ENCODE measurements around the gene PPP2R2D. TPM values are rescaled to one million over a fixed set of nuclear protein-coding genes. Genes with fewer than 3 reads are reported as not detected.

Gene PPP2R2D
- total RNA-seq, 4 donors from 2014 or later: 22.4 to 33.7 (median 29.1) TPM

DNA sequence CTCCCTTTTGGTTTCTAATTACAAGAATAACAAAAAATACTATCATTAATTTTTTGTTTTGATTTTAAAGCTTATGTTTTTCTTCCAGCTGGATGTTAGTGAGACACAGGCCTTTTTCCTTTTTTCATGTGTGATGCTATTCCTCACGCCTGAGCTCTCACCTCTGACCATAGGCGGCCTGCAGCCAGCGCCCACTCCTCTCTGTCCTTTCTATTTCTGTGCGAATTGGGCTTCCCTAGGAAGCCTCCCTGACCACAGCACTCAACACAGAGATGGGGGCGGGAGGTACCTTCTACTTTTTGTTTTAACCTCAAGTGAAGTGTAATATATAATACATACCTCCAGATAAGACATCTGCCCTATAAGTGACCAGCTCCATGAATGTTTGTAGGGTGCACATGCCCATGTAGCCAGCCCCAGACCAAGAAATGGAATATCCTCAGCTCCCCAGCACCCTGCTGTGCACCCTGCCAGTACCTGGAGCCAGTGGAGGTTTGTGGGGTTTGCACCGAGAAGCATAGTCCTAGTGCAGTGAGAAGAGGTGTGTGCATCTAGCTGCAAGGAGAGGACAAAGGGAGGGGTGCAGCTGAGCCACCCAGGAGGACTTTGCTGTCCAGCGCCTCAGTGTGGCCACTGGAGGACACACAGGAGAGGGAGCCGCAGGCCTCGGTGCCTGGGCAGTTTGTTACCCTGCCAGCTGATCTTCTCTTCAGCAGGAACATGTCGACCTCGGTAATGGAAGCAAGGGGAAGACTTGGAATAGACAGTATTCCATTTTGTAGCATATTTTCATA, 42.4 kb downstream of the PPP2R2D start:
- Histone ChIP-seq H3K27ac (no peak overlapping the region), H3K4me3 (no peak overlapping the region), H3K4me1 (peaks cover under 1% of the 10 kb centered on the region in 2 donors), H3K9me3 (no peaks in the 10 kb centered on the region), H3K27me3 (no peaks in the 10 kb centered on the region), H3K36me3 (peaks cover 0 to 69% of the 10 kb centered on the region in 2 donors)
- no peak for DNase-seq
- TF ChIP-seq POLR2A (IDR thresholded peaks at IDR 0.05): no peak
- TF ChIP-seq, protein P1, sequence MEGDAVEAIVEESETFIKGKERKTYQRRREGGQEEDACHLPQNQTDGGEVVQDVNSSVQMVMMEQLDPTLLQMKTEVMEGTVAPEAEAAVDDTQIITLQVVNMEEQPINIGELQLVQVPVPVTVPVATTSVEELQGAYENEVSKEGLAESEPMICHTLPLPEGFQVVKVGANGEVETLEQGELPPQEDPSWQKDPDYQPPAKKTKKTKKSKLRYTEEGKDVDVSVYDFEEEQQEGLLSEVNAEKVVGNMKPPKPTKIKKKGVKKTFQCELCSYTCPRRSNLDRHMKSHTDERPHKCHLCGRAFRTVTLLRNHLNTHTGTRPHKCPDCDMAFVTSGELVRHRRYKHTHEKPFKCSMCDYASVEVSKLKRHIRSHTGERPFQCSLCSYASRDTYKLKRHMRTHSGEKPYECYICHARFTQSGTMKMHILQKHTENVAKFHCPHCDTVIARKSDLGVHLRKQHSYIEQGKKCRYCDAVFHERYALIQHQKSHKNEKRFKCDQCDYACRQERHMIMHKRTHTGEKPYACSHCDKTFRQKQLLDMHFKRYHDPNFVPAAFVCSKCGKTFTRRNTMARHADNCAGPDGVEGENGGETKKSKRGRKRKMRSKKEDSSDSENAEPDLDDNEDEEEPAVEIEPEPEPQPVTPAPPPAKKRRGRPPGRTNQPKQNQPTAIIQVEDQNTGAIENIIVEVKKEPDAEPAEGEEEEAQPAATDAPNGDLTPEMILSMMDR (IDR thresholded peaks at IDR 0.05 in 4 of 5, conservative IDR thresholded peaks at IDR 0.05 in 1 of 5): peak in 4 of 5 experiments; percentile 17 to 39 (median 32)
- ATAC-seq: no peak
- intact Hi-C loops (cut with DNase I; ENCODE audit: low total_unique reads): loop anchor here (5.0 kb wide), 1 partner anchor 56 kb away; no protein-coding TSS in a partner anchor
- in situ Hi-C loops (cut with MboI; ENCODE audit: low sequenced_read_pairs in 4 of 4): no loop called here

DNA sequence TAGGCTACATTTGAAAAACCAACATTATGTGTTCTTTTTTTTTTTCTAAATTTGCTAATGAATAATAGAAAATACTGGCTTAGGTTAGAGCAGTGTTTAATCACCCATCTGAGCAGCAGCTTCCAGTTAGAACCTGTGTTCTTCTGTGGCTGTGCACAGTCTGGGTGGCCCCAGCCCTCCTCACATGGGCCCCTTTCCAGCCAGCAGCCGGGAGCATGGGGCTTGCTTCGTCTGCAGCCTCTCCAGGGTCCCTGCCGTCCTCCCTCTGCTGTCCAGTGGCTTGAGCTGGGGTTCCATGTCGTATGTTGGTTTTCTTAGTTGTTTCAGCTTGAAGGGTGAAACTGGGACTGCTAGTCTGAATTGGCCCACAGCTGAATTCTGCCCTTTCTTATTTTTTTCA, 43.6 kb downstream of the PPP2R2D start:
- Histone ChIP-seq H3K27me3 (no peaks in the 10 kb centered on the region), H3K4me3 (no peak overlapping the region), H3K4me1 (peaks cover 9 to 10% of the 10 kb centered on the region in 2 donors), H3K9me3 (no peaks in the 10 kb centered on the region), H3K27ac (peak overlapping the region in 1 of 4 donors; percentile 24), H3K36me3 (peaks cover 0 to 74% of the 10 kb centered on the region in 2 donors)
- TF ChIP-seq, protein P1 (IDR thresholded peaks at IDR 0.05 in 4 of 5, conservative IDR thresholded peaks at IDR 0.05 in 1 of 5): no peak
- no peak for TF ChIP-seq POLR2A (IDR thresholded peaks at IDR 0.05)
- intact Hi-C loops (cut with DNase I; ENCODE audit: low total_unique reads): loop anchor here (5.0 kb wide), 1 partner anchor 57 kb away; no protein-coding TSS in a partner anchor
- ATAC-seq (no peak), DNase-seq (no peak)
- in situ Hi-C loops (cut with MboI; ENCODE audit: low sequenced_read_pairs in 4 of 4): no loop called here

DNA sequence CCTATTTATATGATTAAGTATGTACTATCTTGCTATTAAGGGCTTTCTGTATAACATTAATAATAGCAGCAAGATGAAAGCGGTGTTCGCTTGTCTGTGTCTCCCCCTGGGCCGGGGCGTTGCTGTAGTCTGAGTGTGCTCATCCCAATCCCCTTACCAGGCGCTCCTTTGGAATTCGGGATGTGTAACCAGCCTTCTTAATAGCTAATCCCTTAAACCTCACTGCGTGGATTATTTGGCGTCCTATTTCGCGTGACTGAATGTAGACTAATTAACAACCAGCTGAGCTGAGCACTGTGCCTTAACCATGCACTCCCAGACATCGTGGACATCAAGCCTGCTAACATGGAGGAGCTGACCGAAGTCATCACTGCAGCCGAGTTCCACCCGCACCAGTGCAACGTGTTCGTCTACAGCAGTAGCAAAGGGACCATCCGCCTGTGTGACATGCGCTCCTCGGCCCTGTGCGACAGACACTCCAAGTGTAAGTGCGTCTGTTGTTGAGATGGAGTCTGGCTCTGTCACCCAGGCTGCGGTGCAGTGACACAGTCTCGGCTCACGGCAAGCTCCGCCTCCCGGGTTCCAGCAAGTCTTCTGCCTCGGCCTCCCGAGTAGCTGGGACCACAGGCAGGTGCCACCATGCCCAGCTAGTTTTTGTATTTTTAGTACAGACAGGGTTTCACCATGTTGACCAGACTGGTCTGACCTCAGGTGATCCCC, 44.3 kb downstream of the PPP2R2D start:
- no peaks in the 10 kb centered on the region for H3K9me3 ChIP-seq
- peaks cover 10 to 11% of the 10 kb centered on the region in 2 donors for H3K4me1 ChIP-seq
- DNase-seq (no peak), ATAC-seq (no peak)
- H3K27me3 ChIP-seq: no peaks in the 10 kb centered on the region
- H3K4me3 ChIP-seq: no peak overlapping the region
- TF ChIP-seq, protein P1 (IDR thresholded peaks at IDR 0.05 in 4 of 5, conservative IDR thresholded peaks at IDR 0.05 in 1 of 5): no peak
- no peak for TF ChIP-seq POLR2A (IDR thresholded peaks at IDR 0.05)
- H3K36me3 ChIP-seq: peaks cover 0 to 72% of the 10 kb centered on the region in 2 donors
- intact Hi-C loops (cut with DNase I; ENCODE audit: low total_unique reads) (loop anchor here (5.0 kb wide), 2 partner anchors 58 to 67 kb away; no protein-coding TSS in a partner anchor), in situ Hi-C loops (cut with MboI; ENCODE audit: low sequenced_read_pairs in 4 of 4) (no loop called here)
- peak overlapping the region in 1 of 4 donors; percentile 66 for H3K27ac ChIP-seq

DNA sequence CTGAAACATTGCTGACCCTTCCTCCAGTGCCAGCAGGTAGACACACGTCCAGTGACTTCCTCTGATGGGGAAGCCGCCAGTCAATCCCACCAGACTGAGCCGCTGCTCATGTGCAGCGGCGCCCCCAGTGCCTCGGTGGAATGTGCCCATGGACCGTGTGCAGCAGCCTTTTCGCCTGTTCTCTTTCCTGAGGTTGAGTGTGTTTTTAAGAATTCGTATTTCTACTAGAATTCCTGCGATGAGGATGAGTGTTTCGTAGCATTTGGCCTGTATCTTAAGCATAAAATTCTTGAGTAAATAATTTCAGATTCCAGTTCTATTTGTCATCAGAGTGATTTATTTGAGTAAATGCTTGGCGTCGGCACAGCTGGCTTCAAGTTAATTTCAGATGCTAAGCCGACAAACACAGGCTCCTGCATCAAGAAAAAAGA, 45.5 kb downstream of the PPP2R2D start:
- Histone ChIP-seq H3K4me1 (peaks cover 10 to 15% of the 10 kb centered on the region in 2 donors), H3K27me3 (no peaks in the 10 kb centered on the region), H3K4me3 (no peak overlapping the region), H3K9me3 (no peaks in the 10 kb centered on the region), H3K36me3 (peaks cover 0 to 72% of the 10 kb centered on the region in 2 donors), H3K27ac (peak overlapping the region in 3 of 4 donors; percentile 6 to 66 (median 34))
- in situ Hi-C loops (cut with MboI; ENCODE audit: low sequenced_read_pairs in 4 of 4): no loop called here
- intact Hi-C loops (cut with DNase I; ENCODE audit: low total_unique reads): loop anchor here (5.0 kb wide), 1 partner anchor 66 kb away; no protein-coding TSS in a partner anchor
- ATAC-seq (no peak), DNase-seq (no peak)
- no peak for TF ChIP-seq POLR2A (IDR thresholded peaks at IDR 0.05)
- TF ChIP-seq, protein P1 (IDR thresholded peaks at IDR 0.05 in 4 of 5, conservative IDR thresholded peaks at IDR 0.05 in 1 of 5): no peak

All from gastrocnemius medialis (tissue), 4 donors.